HG02973 (cell line): ENCODE results near the gene SLC49A3.

Experiments
- ATAC-seq: cut with Tn5 transposase; IDR thresholded peaks from one replicate; pipeline ENCODE4 v1.9.1; 2021; ENCODE audit warnings: moderate library complexity; ENCODE audit not compliant: unreplicated experiment

SLC49A3 gene

GRCh38 chr4:666822-667544, 22.0 kb downstream of the SLC49A3 start:
- no peak for ATAC-seq

- no peak for ATAC-seq
These were observed 22.5 kb downstream of the SLC49A3 start for GRCh38 chr4:666436-666810.

GRCh38 chr4:665751-666435, 23.1 kb downstream of the SLC49A3 start:
- ATAC-seq, result no peak

DNA sequence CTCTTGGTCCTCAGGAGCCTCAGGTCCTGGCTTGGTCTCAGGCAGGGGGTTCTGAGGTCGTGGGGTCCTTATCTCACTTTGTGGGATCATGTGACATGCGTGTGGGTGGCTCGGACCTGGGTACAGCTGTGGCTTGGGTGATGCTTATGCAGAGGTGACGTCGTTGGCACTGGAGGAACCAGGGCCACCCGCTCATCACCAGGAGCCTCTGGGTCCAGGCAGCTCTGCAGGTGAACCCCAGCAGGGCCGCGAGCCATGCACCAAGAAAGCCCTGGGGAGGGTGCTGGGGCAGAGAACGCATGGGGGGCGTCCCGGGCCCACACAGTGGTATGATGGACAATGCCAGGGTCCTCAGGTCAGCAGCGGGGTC, 23.6 kb downstream of the SLC49A3 start:
- ATAC-seq, result no peak

DNA sequence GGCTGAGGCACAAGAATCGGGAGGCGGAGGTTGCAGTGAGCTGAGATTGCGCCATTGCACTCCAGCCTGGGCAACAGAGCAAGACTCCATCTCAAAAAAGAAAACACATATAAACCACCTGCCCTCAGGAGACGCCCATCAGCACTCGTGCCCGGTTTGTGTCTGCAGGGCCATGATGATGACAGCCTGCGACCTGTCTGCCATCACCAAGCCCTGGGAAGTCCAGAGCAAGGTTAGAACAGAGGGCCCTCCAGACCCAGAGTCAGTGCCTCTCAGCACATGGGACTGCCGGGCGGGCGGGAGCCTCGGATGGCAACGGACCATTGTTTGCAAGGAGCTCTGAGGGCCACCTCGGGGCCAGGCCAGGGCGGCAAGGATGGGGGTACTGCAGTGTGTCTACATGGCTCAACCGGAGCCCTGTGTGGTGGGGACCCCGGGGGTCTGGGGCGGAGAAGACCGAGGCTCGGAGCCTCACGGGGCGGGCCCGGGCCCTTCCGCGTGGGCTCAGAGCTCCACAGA, 24.2 kb downstream of the SLC49A3 start:
- no peak for ATAC-seq

DNA sequence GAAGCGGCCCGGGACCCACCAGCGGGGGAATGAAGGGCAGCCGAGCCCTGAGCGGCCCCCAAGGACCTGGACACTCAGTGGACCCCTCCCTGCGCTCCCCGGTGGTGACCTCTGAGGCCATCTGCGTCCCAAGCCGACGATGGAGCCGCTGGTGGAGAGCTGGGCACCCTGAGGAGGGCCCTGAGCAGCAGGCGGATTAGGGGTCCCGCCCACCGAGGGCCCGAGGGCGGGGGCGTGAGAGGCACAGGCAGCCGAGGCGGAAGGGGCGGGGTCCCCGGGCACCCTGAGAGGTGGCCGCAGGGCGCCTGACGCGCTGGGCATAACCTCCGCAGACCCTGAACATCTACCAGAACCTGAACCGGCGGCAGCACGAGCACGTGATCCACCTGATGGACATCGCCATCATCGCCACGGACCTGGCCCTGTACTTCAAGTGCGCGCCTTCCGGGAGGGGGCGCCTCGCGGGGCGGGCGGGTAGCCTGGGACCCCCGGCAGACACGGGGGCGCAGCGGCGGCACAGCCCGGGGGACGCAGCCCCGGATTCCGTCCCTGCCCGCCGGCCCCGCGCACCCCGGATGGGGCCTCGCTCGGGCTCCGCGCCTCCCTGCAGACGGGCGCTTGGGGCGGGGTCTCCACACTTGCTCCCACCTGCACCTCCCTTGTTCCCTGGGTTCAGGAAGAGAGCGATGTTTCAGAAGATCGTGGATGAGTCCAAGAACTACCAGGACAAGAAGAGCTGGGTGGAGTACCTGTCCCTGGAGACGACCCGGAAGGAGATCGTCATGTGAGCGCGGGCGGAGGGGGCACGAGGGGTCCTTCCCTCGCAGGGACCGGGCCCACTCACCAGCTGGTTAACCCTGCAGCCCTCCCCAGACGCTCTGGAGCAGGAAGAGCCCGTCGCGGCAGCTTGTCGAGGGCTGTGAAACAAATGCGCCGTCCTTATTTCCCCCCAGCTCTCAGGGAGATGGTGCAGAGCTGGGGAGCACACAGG, 25.2 kb downstream of the SLC49A3 start:
- no peak for ATAC-seq

DNA sequence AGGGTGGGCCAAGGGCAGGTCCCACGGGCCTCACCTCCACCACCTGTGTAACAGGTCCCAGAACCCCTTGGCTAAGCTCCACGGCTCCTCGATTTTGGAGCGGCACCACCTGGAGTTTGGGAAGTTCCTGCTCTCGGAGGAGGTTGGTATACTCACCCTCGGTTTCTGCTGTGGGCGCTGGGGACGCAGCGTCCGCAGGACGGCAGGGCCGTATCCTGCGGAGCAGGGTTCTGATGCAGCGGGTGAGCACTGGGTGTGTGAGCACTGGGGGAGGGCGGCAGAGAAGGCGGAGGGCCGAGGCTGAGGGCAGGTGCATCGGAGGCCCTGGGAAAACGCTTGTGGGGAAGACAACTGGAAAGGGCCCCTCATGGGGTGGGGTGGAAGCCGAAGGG, 25.9 kb downstream of the SLC49A3 start:
- no peak for ATAC-seq

GRCh38 chr4:661881-662761, 26.8 kb downstream of the SLC49A3 start:
- ATAC-seq, result no peak

DNA sequence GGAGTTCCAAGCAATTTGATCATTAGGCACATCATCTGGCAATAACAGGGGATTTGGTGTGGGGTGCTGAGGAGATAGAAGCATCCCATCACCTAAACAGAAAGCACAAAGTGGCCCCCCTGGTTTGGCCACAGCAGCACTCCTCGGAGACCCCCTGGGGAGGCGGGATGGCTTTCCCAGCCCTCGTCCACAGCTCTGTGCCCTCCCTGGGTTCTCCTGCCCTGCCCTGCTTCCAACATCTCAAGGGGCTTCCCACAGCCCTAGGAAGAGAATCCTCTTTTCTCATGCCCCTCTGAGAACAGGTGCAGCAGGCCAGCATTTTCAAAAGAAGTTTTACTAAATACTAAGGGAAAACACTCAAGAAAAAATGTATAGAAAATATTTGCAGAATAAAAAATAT, 27.7 kb downstream of the SLC49A3 start:
- no peak for ATAC-seq

DNA sequence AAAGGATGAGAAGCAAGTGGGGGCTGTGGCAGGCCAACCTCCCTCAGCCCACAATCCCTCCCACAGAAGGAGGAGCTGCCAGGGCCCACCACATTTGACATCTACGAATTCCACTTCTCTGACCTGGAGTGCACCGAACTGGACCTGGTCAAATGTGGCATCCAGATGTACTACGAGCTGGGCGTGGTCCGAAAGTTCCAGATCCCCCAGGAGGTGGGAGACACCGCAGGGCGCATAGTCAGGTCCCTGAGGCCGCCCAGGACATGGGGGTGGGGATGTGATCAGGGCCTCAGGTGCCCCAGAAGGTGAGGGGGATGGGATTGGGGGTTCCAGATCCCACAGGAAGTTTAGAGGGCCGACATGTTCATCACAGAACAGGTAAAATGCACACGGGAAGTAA, 28.6 kb downstream of the SLC49A3 start:
- ATAC-seq, result no peak

DNA sequence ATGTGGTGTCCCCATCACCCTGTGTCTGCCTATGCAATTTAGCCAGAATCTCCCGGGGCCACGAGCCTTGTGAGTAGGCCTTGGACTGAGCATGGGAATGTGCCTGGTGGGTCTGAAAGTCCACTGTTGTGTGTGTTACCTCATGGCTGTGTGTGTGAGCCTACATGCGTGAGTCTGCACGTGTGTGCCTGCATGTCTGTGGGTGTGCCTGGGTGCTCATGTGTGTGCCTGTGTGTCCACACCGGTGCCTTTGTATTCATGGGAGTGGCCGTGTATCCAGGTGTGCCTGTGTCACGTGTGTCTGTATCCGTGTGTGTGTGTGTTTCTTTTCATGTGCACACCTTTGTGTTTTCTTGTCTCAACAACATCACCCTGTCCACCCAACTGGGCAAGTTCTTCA, 29.1 kb downstream of the SLC49A3 start:
- ATAC-seq, result no peak

DNA sequence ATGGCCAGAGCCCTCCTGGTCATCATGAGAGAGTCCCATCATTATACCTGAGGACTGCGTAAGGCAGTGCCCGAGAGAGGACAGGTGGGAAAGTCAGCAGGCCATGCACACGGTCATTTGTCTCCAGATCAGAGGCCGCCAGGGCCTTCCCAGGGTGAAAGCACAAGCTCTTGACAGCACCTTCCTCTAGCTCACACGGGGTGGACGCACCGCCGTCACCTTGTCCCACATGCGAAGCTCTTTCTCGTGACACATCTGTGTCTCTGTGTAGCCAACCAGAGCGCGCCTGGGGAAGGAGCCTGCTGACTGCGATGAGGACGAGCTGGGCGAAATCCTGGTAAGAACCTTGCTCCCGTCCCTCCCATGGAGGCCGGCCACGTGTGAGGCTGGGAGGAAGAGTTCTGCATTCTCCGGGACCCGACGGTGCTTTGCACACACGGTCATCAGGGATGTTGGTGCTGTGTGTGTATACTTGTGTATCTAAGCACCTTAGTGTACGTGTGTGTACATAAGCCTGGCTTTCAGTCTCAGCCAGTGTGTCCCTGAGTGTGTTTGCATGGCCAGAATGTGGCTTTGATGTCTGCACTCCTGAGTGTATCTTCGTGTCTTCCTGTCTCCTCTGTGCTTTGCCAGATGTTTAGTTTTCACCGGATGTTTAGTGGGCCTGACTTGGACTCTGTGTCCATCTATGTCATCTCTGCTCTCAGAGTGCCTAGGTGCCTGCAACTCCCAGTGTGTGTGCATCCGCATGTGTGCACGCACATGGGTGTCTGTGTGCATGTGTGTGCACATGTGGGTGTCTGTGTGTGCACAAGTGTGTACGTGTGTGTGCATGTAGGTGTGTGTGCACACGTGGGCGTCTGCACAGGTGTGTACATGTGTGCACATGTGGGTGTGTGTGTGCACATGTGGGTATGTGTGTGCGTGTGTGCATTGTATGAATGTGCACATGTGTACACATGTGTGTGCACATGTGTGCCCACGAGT, 30.0 kb downstream of the SLC49A3 start:
- ATAC-seq, result no peak

DNA sequence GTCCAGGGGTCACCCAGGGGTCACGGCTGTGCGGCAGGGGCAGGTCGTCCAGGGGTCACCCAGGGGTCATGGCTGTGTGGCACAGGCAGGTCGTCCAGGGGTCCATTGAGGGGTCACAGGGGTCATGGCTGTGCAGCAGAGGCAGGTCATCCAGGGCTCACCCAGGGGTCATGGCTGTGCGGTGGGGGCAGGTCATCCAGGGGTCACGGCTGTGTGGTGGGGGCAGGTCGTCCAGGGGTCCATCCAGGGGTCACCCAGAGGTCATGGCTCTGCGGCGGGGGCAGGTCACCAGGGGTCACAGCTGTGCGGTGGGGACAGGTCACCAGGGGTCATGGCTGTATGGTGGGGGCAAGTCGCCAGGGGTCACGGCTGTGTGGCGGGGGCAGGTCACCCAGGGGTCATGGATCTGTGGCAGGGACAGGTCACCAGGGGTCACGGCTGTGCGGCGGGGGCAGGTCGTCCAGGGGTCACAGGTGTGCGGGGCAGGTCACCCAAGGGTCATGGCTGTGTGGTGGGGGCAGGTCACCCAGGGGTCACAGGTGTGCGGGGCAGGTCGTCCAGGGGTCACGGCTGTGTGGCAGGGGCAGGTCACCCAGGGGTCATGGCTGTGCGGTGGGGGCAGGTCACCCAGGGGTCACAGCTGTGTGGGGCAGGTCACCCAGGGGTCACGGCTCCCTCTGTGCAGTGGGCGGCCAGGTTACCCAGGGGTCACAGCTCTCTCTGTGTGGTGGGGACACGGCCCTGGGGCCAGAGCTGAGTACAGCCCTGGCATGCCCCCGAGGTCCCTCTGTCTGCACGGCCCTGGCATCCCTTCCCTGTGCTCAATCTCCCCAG, 30.9 kb downstream of the SLC49A3 start:
- no peak for ATAC-seq

- ATAC-seq, result no peak
These were observed 31.6 kb downstream of the SLC49A3 start for GRCh38 chr4:657338-657833.

- ATAC-seq, result no peak
These were observed 32.3 kb downstream of the SLC49A3 start for GRCh38 chr4:656436-657337.

DNA sequence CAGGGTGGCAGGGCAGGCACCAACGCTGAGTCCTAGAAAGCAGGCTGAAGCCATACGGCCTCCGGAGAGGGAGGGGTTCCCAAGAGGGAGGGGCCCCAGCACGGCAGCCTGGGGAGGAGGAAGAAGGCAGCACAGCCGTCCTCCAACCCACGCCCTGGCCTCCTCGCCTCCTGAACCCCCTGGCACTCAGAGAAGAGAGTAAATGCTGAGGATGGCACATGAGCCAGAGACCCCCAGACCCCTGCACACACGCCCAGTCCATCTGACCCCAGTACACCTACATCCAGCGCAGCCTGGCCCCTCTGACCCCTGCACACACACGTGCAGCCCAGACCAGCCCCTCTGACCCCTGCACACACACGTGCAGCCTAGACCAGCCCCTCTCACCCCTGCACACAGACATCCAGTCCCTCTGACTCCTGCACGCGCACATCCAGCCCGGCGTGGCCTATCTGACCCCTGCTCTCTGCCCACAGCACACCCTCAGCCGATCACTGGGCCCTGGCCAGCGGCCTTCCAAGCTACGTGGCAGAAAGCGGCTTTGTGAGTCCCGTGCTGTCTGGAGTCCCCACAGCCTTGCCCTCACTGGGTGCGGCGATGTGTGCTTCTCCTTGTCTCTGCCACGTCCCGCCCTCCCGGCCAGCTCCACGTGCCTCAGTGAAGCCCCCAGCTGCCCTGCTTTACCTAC, 33.3 kb downstream of the SLC49A3 start:
- no peak for ATAC-seq
